ENCODE data around the gene VSIG10.

VSIG10 gene

GRCh38 chr12:118103601-118104382, at the start of gene VSIG10:
Gene VSIG10, minus strand, starts transcription at chr12:118104011. Its CDS starts 340 bp downstream, at chr12:118103671.
- H3K27me3 ChIP-seq (ENCODE audit: low read length): no peaks in the 10 kb centered on the region

GRCh38 chr12:118151755-118152154, 47.9 kb upstream of the VSIG10 start:
- H3K9ac ChIP-seq (ENCODE audit: low read length): no peak overlapping the region
- peaks cover 2% of the 10 kb centered on the region; the same call in 1 of the 2 replicates for H3K36me3 ChIP-seq (ENCODE audit: low read length)
- no peaks in the 10 kb centered on the region for H3K27me3 ChIP-seq (ENCODE audit: low read length)
- no peaks in the 10 kb centered on the region for H4K20me1 ChIP-seq (ENCODE audit: low read depth, low read length)
- no peaks in the 10 kb centered on the region for H3K9me3 ChIP-seq (ENCODE audit: insufficient read depth, low read length)
- H3K4me2 ChIP-seq (ENCODE audit: low read depth, low read length, poor library complexity, severe bottlenecking): no peak overlapping the region
- peaks cover 4% of the 10 kb centered on the region; the same call in 1 of the 2 replicates for H3F3A ChIP-seq (ENCODE audit: insufficient read depth)
- TF ChIP-seq, protein P1, sequence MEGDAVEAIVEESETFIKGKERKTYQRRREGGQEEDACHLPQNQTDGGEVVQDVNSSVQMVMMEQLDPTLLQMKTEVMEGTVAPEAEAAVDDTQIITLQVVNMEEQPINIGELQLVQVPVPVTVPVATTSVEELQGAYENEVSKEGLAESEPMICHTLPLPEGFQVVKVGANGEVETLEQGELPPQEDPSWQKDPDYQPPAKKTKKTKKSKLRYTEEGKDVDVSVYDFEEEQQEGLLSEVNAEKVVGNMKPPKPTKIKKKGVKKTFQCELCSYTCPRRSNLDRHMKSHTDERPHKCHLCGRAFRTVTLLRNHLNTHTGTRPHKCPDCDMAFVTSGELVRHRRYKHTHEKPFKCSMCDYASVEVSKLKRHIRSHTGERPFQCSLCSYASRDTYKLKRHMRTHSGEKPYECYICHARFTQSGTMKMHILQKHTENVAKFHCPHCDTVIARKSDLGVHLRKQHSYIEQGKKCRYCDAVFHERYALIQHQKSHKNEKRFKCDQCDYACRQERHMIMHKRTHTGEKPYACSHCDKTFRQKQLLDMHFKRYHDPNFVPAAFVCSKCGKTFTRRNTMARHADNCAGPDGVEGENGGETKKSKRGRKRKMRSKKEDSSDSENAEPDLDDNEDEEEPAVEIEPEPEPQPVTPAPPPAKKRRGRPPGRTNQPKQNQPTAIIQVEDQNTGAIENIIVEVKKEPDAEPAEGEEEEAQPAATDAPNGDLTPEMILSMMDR (IDR thresholded peaks at IDR 0.05; ENCODE audit: insufficient read depth, low read length, poor library complexity, severe bottlenecking): no peak
- TF ChIP-seq EZH2phosphoT487 (conservative IDR thresholded peaks at IDR 0.05; ENCODE audit: low read length): no peak
- no peak overlapping the region for H3K4me3 ChIP-seq (ENCODE audit: insufficient read depth, low read length, poor library complexity, severe bottlenecking)
- H3K9me2 ChIP-seq (replicated peaks; ENCODE audit: insufficient read depth, low read length): no peaks in the 10 kb centered on the region
- no peak overlapping the region for H2AFZ ChIP-seq (ENCODE audit: low read depth, low read length, severe bottlenecking)
- no peaks in the 10 kb centered on the region for H3K79me2 ChIP-seq (ENCODE audit: insufficient read depth, low read length)
- no peak overlapping the region for H3K27ac ChIP-seq (ENCODE audit: low read depth, low read length)

More at GRCh38 chr12:118103601-118104382, at the start of gene VSIG10:
- no peak within 1 kb of the TSS for H3K27ac ChIP-seq (ENCODE audit: low read depth, low read length)
- H3K36me3 ChIP-seq (ENCODE audit: low read length): no peaks in the 10 kb centered on the region
- H2AFZ ChIP-seq (ENCODE audit: low read depth, low read length, severe bottlenecking): peak within 1 kb of the TSS; percentile 89
- no peaks in the 10 kb centered on the region for H3F3A ChIP-seq (ENCODE audit: insufficient read depth)
- no peaks in the 10 kb centered on the region for H3K9me2 ChIP-seq (replicated peaks; ENCODE audit: insufficient read depth, low read length)
- no peaks in the 10 kb centered on the region for H3K9me3 ChIP-seq (ENCODE audit: insufficient read depth, low read length)
- no peaks in the 10 kb centered on the region for H4K20me1 ChIP-seq (ENCODE audit: low read depth, low read length)
- TF ChIP-seq, protein P1 (IDR thresholded peaks at IDR 0.05; ENCODE audit: insufficient read depth, low read length, poor library complexity, severe bottlenecking): no peak
- TF ChIP-seq EZH2phosphoT487 (conservative IDR thresholded peaks at IDR 0.05; ENCODE audit: low read length): 0 out of 2 replicates have a peak, but pooled peaks have one; percentile 29
- H3K4me2 ChIP-seq (ENCODE audit: low read depth, low read length, poor library complexity, severe bottlenecking): peak within 1 kb of the TSS; percentile 77
- no peaks in the 10 kb centered on the region for H3K79me2 ChIP-seq (ENCODE audit: insufficient read depth, low read length)
- peak within 1 kb of the TSS; percentile 65 for H3K4me3 ChIP-seq (ENCODE audit: insufficient read depth, low read length, poor library complexity, severe bottlenecking)
- peak within 1 kb of the TSS; percentile 56 for H3K9ac ChIP-seq (ENCODE audit: low read length)

DNA sequence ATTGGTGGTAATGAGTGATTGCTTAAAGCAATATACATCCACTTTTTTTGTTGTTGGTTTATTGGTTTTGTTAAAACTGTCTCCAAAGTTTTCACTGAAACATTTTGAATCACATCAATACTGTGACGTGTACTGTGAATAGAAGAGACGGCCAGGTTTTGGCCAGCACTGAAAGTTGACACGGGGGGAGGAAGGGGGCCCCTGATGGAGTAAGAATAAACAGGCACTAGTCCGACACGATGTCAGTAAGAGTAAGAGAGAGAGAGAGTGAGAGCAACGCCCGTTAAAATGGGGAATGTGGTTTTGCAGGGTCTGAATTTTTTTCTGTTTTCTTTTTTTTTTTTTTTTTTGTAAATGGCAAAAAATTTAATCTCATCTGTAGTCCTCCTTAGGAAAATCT, 46.8 kb upstream of the VSIG10 start:
- Histone ChIP-seq H2AFZ (ENCODE audit: low read depth, low read length, severe bottlenecking) (no peak overlapping the region), H3K9me3 (ENCODE audit: insufficient read depth, low read length) (no peaks in the 10 kb centered on the region), H3K27me3 (ENCODE audit: low read length) (no peaks in the 10 kb centered on the region), H3K36me3 (ENCODE audit: low read length) (peaks cover 2% of the 10 kb centered on the region; the same call in 1 of the 2 replicates), H4K20me1 (ENCODE audit: low read depth, low read length) (no peaks in the 10 kb centered on the region), H3K9ac (ENCODE audit: low read length) (no peak overlapping the region), H3F3A (ENCODE audit: insufficient read depth) (peaks cover 4% of the 10 kb centered on the region; the same call in 1 of the 2 replicates), H3K4me2 (ENCODE audit: low read depth, low read length, poor library complexity, severe bottlenecking) (no peak overlapping the region), H3K79me2 (ENCODE audit: insufficient read depth, low read length) (no peaks in the 10 kb centered on the region), H3K27ac (ENCODE audit: low read depth, low read length) (no peak overlapping the region), H3K4me3 (ENCODE audit: insufficient read depth, low read length, poor library complexity, severe bottlenecking) (no peak overlapping the region), H3K9me2 (replicated peaks; ENCODE audit: insufficient read depth, low read length) (no peaks in the 10 kb centered on the region)
- TF ChIP-seq, protein P1 (IDR thresholded peaks at IDR 0.05; ENCODE audit: insufficient read depth, low read length, poor library complexity, severe bottlenecking): no peak
- no peak for TF ChIP-seq EZH2phosphoT487 (conservative IDR thresholded peaks at IDR 0.05; ENCODE audit: low read length)
